A549 (cell line): ENCODE measurements around the gene VSIR.

ENCODE experiments used
- BCL3 ChIP-seq: fragments of >200 bp; sonication (Bioruptor Twin); formaldehyde crosslinking; IDR thresholded peaks from 3 replicates; pipeline ENCODE4 v1.6.1; 2016
- BHLHE40 ChIP-seq: IDR thresholded peaks from 2 replicates; pipeline ENCODE4 v1.6.1; 2012; ENCODE audit warnings: low read depth, low read length, inconsistent platforms
- EHMT2 ChIP-seq: fragments of 200-600 bp; sonication (generic); IDR thresholded peaks from 2 replicates; pipeline ENCODE4 v1.6.1; 2016; ENCODE audit warnings: antibody characterized with exemption, low read depth, mild to moderate bottlenecking, moderate library complexity
- JUN ChIP-seq, 2 experiments: fragments of >200 bp; sonication (Bioruptor Twin); formaldehyde crosslinking; IDR thresholded peaks; 2 replicates in 1 of 2; 3 replicates in 1 of 2; pipeline ENCODE4 v1.6.1; 2016 to 2017
- POLR2A ChIP-seq: IDR thresholded peaks from 2 replicates; pipeline ENCODE4 v1.6.1; 2012; ENCODE audit warnings: mild to moderate bottlenecking, low read length
- TFCP2L1 ChIP-seq: fragments of 250-450 bp; sonication (Bioruptor Pico); IDR thresholded peaks from 2 replicates; pipeline ENCODE4 v1.5.0; 2021; ENCODE audit warnings: mild to moderate bottlenecking
- TF ChIP-seq, protein P1 (sequence below): fragments of >200 bp; sonication (Bioruptor Twin); formaldehyde crosslinking; IDR thresholded peaks from 3 replicates; pipeline ENCODE4 v1.5.1; 2016

DNA sequence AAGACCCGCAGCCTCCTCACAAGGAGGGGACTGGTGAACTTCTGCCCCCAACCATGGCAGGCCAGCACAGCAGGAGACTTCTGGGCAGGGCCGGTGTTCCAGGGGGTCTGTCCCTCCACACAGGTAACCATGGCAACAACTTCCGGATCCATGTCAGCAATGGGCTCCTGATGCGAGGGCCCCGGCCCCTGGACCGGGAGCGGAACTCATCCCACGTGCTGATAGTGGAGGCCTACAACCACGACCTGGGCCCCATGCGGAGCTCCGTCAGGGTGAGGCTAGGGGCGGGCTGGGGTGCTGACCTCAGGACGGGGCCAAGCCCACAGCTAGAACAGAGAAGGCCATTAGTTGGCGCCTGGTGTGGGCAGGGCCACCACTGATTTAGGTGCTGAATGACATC lies 48.1 kb downstream of the VSIR start:
- TF ChIP-seq, protein P1, sequence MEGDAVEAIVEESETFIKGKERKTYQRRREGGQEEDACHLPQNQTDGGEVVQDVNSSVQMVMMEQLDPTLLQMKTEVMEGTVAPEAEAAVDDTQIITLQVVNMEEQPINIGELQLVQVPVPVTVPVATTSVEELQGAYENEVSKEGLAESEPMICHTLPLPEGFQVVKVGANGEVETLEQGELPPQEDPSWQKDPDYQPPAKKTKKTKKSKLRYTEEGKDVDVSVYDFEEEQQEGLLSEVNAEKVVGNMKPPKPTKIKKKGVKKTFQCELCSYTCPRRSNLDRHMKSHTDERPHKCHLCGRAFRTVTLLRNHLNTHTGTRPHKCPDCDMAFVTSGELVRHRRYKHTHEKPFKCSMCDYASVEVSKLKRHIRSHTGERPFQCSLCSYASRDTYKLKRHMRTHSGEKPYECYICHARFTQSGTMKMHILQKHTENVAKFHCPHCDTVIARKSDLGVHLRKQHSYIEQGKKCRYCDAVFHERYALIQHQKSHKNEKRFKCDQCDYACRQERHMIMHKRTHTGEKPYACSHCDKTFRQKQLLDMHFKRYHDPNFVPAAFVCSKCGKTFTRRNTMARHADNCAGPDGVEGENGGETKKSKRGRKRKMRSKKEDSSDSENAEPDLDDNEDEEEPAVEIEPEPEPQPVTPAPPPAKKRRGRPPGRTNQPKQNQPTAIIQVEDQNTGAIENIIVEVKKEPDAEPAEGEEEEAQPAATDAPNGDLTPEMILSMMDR = no peak
- no peak for TF ChIP-seq POLR2A
- TF ChIP-seq JUN (IDR thresholded peaks at IDR 0.05) = no peak
- TF ChIP-seq TFCP2L1 = no peak
- no peak for TF ChIP-seq BHLHE40
- TF ChIP-seq BCL3 = no peak
- no peak for TF ChIP-seq EHMT2
